ACHN (cell line): ENCODE measurements around the gene PTGES.
A peak's percentile ranks its signal among the peaks of the same experiment; 100 is the strongest.

ENCODE experiments used
- DNase-seq: peaks from one replicate; pipeline ENCODE4 v3.0.0-alpha.2; 2015
- in situ Hi-C: cut with HindIII; loops from 2 replicates; pipeline ENCODE4 v1.10.0; 2017; ENCODE audit warnings: low sequenced_read_pairs, low pct_ligation_motif_present, low pct_unique_long_range_greater_than_20kb

PTGES gene

GRCh38 chr9:129728744-129729143, 24.1 kb downstream of the PTGES start:
- in situ Hi-C loops, result no loop called here
- no peak for DNase-seq

DNA sequence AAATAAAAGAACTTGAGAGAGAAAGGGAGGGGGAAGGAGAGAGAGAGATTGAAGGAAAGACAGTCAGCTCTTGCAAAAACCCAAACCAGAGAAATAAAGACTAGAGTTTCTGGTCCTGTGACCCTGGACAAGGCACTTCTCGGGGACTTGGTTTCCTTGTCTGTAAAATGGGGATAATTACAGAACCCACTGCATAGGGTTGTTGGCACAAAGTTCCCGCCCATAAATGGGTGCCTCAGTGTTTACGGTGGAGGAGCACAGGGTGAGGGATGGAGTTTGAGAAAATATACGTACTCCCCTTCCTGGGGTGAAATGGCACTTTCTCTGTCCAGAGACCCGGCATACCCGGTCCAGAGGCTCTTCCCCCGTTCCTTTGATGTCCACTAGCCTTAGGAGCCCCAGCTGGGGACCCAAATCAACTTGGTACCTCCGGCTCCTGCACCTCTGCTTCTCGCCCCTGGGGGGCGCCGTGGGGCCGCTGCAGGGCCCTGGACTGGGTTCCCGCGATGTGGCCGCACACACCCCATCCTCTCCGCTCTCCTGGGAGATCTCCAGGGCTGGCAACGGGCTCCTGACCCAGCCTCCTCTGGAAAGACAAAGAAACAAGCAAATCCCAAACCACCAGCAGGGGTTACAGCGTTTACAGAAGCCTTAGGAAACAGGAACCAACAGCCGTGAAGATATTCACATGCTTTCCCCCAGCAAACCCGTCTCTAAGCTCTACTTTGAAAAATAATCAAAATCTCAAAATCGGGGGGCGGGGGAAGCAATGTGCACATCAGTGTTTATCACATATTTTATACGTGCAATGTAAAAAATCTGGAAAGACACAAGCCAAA, 26.3 kb downstream of the PTGES start:
- peak; percentile 69 for DNase-seq
- in situ Hi-C loops, result no loop called here

DNA sequence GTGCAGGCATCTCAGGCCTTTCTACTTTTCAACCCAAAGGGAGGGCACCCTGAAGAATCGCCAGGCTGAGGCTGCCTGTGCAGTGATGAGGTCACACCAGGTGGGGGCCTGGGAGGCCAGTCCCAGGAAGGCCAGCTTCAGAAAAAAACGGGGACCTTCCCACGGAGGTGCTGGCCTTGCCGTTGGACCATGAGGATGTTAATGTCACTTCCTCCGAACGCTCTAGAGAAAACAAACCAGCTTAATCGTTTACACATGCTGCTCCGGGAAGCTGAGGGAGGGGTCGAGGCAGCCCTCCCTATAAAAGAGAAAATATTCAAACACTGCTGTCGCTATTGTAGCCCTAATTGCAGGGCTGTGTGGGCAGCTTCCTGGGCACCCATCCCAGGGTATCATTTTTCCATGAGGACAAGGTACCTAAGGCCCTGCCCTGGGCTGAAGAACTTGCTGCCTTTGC, 27.0 kb downstream of the PTGES start:
- no peak for DNase-seq
- in situ Hi-C loops, result no loop called here

GRCh38 chr9:129724456-129725190, 28.2 kb downstream of the PTGES start:
- in situ Hi-C loops, result no loop called here
- DNase-seq, result no peak

GRCh38 chr9:129722913-129723312, 29.9 kb downstream of the PTGES start:
- in situ Hi-C loops, result no loop called here
- DNase-seq, result no peak

DNA sequence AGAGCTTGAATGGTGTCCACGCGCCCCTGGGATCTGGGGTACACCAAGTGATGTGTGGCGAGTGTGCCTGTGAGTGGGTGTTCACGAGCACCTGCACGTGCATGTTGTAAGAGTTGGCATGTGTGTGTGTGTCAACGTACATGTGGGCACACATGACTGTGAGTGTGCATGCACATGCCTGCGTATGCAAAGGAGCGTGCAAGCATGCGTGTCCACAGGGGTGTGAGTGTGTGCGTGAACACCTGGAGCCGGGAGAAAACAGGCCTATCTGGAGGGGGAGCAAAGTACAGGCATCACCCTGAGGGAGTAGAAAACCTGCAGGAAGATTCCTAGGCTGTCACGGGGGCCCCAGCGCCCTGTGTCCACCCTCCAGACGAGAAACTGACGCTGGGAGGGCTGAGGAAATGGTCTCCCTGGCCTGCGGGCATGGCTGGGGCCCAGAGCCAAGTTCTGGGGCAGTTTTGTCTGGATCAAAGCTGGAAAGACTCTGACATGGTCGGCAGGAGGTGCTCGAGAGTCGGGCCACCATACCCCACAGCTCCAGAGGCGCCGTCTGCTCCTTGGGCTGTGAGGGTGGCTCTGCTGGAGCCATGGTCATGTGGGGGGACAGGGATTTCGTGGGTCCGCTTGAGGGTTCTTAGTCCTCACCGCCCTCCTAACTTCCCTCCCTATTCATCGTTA, 31.8 kb downstream of the PTGES start:
- in situ Hi-C loops, result no loop called here
- no peak for DNase-seq

- in situ Hi-C loops, result no loop called here
These were observed 32.5 kb downstream of the PTGES start for GRCh38 chr9:129720181-129720864.

DNA sequence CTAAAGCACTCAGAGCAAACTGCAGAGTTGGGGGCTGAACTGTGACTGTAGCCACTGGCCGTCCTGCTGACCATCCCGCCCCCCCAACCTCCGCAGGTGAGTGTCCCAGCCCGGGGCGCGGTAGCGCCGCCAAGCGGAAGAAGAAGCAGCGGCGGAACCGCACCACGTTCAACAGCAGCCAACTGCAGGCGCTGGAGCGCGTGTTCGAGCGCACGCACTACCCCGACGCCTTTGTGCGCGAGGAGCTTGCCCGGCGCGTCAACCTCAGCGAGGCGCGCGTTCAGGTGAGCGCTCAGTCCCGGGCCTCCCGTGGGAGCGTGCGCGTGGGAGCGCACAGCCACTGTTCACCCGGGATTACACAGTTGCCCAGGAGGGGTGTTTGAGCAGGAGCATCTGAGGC, 33.7 kb downstream of the PTGES start:
- no peak for DNase-seq

More at GRCh38 chr9:129720181-129720864, 32.5 kb downstream of the PTGES start:
- no peak for DNase-seq

GRCh38 chr9:129718647-129719046, 34.2 kb downstream of the PTGES start:
- no peak for DNase-seq
- in situ Hi-C loops, result no loop called here

More for the DNA sequence above, 33.7 kb downstream of the PTGES start:
- in situ Hi-C loops, result no loop called here

DNA sequence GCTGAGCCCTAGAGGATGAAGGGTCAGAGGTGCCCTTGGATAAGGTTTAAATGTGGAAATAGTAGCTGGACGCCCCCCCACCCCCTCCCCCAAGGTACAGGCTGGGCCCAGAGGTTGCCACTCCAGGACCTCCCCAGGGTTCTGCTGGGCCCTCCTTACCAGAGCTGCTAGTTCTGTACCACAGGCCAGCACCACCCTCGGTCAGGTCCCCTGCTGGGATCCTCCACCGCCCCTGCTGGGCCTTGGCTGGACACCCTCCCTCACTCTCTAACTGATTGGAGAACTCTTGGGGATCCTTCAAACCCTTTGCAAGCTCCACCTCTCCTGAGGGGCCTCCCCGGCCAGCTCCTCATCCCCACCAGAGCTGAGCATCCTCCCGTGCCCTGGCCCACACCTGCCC, 34.9 kb downstream of the PTGES start:
- in situ Hi-C loops, result no loop called here
- DNase-seq, result no peak

DNA sequence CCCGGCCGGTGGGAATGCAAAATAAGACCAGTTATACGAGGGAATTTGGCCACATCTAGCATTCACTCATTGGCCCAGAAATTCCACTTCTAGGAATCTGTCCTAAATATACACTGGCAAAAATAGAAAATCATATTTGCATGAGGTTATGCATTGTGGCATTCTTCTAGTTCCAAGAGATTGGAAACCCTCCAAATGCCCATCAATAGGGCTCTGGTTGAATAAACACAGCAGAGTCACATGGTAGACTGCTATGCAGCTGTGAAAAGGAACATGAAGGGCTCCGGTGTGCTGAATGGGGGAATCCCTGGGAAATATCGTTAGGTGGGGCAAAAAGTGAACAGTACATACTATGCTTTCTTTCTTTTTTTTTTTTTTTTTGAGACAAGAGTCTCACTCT, 36.8 kb downstream of the PTGES start:
- in situ Hi-C loops, result no loop called here
- no peak for DNase-seq

GRCh38 chr9:129714511-129715061, 38.3 kb downstream of the PTGES start:
- in situ Hi-C loops, result no loop called here
- DNase-seq, result no peak

DNA sequence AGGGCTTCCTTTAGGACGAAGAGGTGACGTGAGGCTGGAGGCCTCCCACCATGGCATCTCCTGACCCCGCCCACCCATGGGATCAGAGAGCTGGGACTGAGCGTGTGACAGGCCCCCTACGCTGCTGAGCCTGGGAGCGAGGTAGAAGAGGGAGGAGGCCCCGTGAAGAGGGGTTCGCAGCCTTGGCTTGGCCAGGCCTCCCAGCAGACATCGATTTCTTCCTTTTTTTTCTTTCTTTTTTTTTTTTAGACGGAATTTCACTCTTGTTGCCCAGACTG, 39.5 kb downstream of the PTGES start:
- in situ Hi-C loops, result no loop called here
- DNase-seq, result no peak

DNA sequence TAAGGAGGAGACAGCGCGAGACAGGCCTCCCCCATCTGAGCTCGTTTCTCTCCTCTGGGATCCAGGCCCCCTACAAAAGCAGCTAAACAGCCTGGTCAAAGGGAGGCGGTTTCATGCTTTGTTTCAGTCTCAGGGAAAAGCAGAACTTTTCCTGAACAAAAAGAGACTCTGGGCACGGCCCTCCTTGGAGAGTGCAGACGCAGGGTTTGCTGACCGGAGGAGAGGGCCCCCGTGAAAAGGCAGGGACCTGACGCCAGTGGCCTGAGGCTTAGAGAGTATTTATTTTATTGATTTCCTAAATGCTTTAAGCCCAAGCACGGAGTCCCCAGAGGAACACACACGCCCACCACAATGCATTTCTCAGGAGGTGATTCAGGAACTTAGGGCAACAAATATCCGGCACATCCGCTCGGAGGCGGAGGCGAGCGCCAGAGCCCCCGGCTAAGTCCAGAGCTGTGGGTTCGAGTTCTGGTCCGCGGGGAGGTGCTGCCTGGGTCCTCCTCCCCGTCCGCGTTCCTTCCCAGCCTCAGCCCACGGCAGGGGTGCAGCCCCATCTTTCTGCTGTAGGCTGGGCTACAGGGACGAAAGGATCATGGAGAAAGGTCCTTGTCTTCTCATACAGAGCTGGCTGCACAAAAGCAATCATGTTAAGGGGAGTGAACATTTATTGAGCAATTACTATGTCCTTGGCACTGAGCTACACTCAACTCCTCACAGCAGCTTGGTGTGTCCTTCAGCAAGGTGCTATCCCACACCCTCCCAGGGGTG, 40.0 kb downstream of the PTGES start:
- no peak for DNase-seq

GRCh38 chr9:129710169-129710453, 42.7 kb downstream of the PTGES start:
- in situ Hi-C loops, result no loop called here
- no peak for DNase-seq

More for the DNA sequence above, 40.0 kb downstream of the PTGES start:
- in situ Hi-C loops, result no loop called here

- DNase-seq, result no peak
- in situ Hi-C loops, result no loop called here
These were observed 43.2 kb downstream of the PTGES start for GRCh38 chr9:129709438-129710168.

- no peak for DNase-seq
- in situ Hi-C loops, result no loop called here
These were observed 44.0 kb downstream of the PTGES start for GRCh38 chr9:129708793-129709192.

- in situ Hi-C loops, result no loop called here
- DNase-seq, result no peak
These were observed 48.0 kb downstream of the PTGES start for GRCh38 chr9:129704807-129705206.
